Stimulated activated memory B cell treated with anti-CD40 and anti-IgM and Interleukin-4, amounts not matched to agents 10 μg/mL and 1 μg/mL and 100 μg/mL, for 72 hours (primary cell): Measurements from ENCODE around the gene BLVRA.
"Not testable (repeated sequence)": the region's sequence is repeated elsewhere in the genome, so short reads cannot be mapped to it uniquely, and the experiment has no call there.

Source experiments
- ATAC-seq: fragments of 150-1000 bp; cut with Tn5 transposase; 2 replicates; pipeline ENCODE4 v1.10.0; 2021
- H3K27ac Mint-ChIP-seq: one replicate; pipeline ENCODE4 v1.8.0; 2022; ENCODE audit warnings: mild to moderate bottlenecking, mixed read lengths
- H3K27me3 Mint-ChIP-seq: one replicate; pipeline ENCODE4 v1.8.0; 2022; ENCODE audit warnings: mixed read lengths
- H3K36me3 Mint-ChIP-seq: one replicate; pipeline ENCODE4 v1.8.0; 2022; ENCODE audit warnings: mixed read lengths
- H3K4me1 Mint-ChIP-seq: one replicate; pipeline ENCODE4 v1.8.0; 2022; ENCODE audit warnings: mixed read lengths
- H3K4me3 Mint-ChIP-seq: one replicate; pipeline ENCODE4 v1.8.0; 2022; ENCODE audit warnings: mild to moderate bottlenecking, moderate library complexity, mixed read lengths
- H3K9me3 Mint-ChIP-seq: one replicate; pipeline ENCODE4 v1.8.0; 2022; ENCODE audit warnings: mixed read lengths

BLVRA gene

DNA sequence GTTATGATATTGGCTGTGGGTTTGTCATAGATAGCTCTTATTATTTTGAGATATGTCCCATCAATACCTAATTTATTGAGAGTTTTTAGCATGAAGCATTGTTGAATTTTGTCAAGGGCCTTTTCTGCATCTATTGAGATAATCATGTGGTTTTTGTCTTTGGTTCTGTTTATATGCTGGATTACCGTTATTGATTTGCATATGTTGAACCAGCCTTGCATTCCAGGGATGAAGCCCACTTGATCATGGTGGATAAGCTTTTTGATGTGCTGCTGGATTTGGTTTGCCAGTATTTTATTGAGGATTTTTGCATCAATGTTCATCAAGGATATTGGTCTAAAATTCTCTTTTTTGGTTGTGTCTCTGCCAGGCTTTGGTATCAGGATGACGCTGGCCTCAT, 16.8 kb downstream of the BLVRA start:
- peaks cover 59% of the 10 kb centered on the region for H3K36me3 Mint-ChIP-seq
- not testable (repeated sequence) for H3K4me1 Mint-ChIP-seq

DNA sequence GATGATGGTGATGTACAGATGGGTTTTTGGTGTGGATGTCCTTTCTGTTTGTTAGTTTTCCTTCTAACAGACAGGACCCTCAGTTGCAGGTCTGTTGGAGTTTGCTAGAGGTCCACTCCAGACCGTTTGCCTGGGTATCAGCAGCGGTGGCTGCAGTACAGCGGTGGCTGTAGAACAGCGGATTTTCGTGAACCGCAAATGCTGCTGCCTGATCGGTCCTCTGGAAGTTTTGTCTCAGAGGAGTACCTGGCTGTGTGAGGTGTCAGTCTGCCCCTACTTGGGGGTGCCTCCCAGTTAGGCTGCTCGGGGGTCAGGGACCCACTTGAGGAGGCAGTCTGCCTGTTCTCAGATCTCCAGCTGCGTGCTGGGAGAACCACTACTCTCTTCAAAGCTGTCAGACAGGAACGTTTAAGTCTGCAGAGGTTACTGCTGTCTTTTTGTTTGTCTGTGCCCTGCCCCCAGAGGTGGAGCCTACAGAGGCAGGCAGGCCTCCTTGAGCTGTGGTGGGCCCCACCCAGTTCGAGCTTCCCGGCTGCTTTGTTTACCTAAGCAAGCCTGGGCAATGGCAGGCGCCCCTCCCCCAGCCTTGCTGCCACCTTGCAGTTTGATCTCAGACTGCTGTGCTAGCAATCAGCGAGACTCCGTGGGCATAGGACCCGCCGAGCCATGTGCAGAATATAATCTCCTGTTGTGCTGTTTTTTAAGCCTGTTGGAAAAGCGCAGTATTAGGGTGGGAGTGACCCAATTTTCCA, 20.0 kb downstream of the BLVRA start:
- H3K27ac Mint-ChIP-seq, H3K4me3 Mint-ChIP-seq, H3K27me3 Mint-ChIP-seq, ATAC-seq, H3K9me3 Mint-ChIP-seq, H3K4me1 Mint-ChIP-seq: not testable (repeated sequence)
- H3K36me3 Mint-ChIP-seq, result peaks cover 58% of the 10 kb centered on the region

More for the DNA sequence above, 16.8 kb downstream of the BLVRA start:
- H3K27ac Mint-ChIP-seq, H3K4me3 Mint-ChIP-seq, ATAC-seq, H3K27me3 Mint-ChIP-seq, H3K9me3 Mint-ChIP-seq: not testable (repeated sequence)

DNA sequence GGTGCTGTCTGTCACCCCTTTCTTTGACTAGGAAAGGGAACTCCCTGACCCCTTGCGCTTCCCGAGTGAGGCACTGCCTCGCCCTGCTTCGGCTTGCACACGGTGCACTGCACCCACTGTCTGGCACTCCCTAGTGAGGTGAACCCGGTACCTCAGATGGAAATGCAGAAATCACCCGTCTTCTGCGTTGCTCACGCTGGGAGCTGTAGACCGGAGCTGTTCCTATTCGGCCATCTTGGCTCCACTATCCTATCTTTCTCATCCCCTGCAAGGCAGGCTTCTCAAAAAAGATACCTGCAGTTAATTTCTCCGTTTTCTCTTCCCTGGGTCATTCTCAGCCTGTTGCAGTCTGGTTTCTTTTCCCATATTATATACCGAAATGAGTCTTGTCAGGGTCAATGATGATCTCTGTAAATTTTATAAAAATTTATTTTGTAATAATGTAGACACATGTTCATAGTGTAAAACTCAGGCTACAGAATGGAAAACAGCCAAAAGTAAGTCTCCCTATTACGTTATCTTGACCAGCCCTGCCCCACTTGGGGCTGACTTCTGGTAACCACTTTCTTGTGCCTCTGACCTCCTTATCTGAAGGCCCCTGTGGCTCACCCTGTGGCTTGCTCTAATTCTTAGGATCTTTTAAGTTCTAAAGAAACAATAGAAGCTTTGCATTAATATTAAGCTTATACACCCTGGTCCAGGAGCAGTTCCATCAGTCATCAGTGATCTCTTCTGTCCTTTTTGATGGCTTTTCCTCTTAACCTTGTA, 20.7 kb downstream of the BLVRA start:
- H3K4me3 Mint-ChIP-seq, result no peak overlapping the region
- peaks cover 4% of the 10 kb centered on the region for H3K4me1 Mint-ChIP-seq
- H3K9me3 Mint-ChIP-seq, result no peaks in the 10 kb centered on the region
- peaks cover 58% of the 10 kb centered on the region for H3K36me3 Mint-ChIP-seq
- no peak for ATAC-seq
- no peak overlapping the region for H3K27ac Mint-ChIP-seq
- H3K27me3 Mint-ChIP-seq, result no peaks in the 10 kb centered on the region

DNA sequence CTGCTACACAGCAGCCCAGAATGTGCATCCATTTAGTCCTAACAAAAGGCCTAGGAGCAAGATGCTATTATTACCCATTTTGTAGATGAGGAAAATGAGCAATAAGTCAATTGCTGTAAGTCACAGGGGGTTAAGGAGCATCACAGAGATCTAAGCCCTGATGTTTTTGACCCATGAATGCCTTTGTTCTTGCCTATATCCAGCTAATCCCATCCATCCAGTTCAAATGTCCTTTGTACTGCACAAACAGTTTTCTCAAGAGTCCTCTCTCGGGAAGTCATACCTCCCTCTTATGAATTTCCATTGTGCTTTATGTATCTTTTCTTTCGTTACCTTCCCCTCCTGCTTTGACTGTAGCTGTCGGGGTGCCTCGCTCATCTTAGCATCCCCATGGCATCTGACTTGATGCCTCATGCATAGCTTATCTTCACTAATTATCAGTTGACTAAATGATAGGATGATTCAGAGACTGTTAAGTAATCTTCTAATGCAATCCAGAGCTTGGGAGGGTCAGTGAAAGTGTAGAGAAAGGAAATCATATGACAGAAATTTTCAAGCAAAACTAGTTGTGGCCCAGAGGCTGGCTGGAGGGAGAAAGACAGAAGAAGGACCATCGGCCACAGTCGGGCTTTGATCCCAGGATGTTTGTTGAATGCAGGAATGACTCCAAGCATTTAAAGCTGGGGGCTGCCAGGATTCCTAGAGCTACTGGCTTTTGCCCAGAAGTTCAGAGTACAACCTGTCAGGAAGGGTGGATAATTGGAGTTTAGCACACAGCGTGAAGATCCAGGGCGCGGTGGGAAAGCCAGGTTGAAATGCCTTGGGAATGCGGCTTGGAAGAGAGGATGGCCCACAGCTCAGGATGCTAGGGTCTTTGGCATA, 23.5 kb downstream of the BLVRA start:
- Mint-ChIP-seq H3K4me3 (no peak overlapping the region), H3K36me3 (peaks cover 51% of the 10 kb centered on the region), H3K27me3 (no peaks in the 10 kb centered on the region), H3K4me1 (peaks cover 9% of the 10 kb centered on the region), H3K27ac (no peak overlapping the region), H3K9me3 (no peaks in the 10 kb centered on the region)
- no peak for ATAC-seq

DNA sequence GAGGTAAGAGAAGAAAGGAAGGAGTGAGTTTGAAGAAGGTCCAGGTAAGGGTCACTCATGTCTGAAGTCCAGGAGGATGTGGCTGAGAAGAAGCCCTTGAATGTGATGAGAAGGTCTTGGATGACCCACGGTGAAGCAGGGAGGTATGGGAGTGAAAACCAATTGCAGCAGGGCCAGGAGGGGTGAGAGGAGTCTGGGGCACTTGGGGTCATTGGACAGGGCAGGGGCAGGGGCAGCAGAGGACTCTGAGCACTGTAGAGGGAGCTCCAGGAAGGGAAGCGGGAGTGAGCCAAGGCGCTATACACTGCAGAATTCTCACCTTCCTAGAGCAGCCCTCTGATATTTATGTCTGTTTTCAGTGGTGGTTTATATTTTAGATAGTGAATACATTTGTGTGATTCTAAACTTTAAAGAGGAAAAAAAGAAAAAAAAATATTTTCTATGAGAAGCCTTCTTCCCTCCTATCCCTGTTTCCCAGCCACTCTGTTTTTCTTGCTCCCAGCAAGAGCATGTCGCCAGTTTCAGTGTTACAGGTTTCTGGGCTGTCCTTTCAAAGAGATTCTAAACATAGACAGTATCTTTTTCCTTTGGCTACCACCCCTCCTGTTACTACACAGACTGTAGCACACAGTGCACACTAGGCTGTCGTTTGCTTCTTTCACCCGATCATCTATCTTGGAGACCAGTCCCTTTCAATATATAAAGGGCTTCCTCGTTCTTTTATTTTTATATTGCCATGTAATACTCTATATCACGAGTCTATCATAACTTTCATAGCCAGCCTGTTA, 24.5 kb downstream of the BLVRA start:
- no peak overlapping the region for H3K27ac Mint-ChIP-seq
- peaks cover 9% of the 10 kb centered on the region for H3K4me1 Mint-ChIP-seq
- peaks cover 44% of the 10 kb centered on the region for H3K36me3 Mint-ChIP-seq
- no peak overlapping the region for H3K4me3 Mint-ChIP-seq
- H3K27me3 Mint-ChIP-seq, result no peaks in the 10 kb centered on the region
- no peaks in the 10 kb centered on the region for H3K9me3 Mint-ChIP-seq
- no peak for ATAC-seq

DNA sequence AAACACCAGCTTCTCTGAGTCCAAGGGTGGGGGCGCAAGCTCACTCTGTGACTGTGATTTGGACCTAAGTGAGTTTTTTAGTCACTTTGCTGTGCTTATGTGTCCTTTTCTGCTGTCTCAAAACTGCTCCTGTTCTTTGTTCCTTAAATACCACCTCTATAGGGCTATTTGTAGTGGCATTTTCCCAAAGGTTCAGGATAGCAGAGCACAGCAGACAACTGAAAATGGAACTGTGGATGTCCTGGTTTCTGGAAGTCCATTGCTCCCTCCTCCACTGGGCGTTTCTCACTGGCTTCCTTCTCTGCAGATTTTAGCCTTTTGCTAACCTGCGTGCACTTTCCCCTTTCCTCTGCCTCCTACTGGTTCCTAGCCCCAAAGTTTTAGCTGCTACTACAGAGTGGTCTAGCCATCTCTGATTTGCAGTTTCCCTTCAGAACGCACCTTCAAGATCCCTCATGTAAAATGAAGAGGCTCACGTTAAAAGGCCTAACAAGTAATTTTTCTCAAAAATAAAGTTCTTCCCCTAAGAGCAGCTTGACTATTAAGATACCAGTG, 25.6 kb downstream of the BLVRA start:
- no peaks in the 10 kb centered on the region for H3K27me3 Mint-ChIP-seq
- H3K4me3 Mint-ChIP-seq, result no peak overlapping the region
- H3K4me1 Mint-ChIP-seq, result peaks cover 9% of the 10 kb centered on the region
- H3K9me3 Mint-ChIP-seq, result no peaks in the 10 kb centered on the region
- no peak for ATAC-seq
- H3K27ac Mint-ChIP-seq, result peak overlapping the region; percentile 22
- peaks cover 45% of the 10 kb centered on the region for H3K36me3 Mint-ChIP-seq

DNA sequence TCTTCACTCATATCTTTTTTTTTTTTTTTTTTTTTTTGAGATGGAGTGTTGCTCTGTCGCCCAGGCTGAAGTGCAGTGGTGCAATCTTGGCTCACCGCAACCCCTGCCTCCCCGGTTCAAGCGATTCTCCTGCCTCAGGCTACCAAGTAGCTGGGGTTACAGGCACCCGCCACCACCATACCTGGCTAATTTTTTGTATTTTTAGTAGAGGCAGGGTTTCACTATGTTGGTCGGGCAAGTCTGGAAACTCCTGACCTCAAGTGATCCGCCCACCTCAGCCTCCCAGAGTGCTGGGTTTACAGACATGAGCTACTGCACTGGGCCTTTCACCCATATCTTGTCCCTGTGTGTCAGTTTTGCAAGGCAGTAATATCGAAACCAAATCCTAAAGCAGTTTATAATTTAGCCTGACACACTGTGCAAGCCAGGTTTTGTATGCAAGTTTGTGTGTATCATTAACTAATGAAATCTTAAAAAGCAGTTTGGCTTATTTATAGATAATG, 26.2 kb downstream of the BLVRA start:
- Mint-ChIP-seq H3K27ac (peak overlapping the region; percentile 22), H3K36me3 (peaks cover 44% of the 10 kb centered on the region)
- not testable (repeated sequence) for H3K4me3 Mint-ChIP-seq, H3K4me1 Mint-ChIP-seq, H3K27me3 Mint-ChIP-seq, H3K9me3 Mint-ChIP-seq
- ATAC-seq, result peak; percentile 86

DNA sequence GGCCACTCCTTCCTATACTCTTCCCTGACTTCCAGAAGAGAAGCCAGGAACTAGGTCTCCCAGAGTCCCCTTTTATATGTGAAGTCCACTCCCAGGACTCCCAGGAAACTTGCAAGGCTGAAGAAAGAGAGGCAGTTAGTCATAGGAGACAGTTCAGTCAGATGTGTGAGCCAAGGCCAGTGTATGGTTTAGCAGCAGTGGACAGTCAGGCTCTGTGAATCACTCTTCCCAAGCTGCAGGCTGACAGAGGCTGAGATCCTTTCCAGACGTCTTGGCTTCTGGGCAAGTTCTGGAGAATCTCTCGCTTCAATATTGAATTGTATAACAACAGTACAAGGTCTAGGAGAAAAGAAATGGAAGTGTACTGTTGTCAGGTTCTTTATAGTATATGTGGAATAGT, 26.9 kb downstream of the BLVRA start:
- H3K27ac Mint-ChIP-seq, result no peak overlapping the region
- no peak overlapping the region for H3K4me3 Mint-ChIP-seq
- peaks cover 9% of the 10 kb centered on the region for H3K4me1 Mint-ChIP-seq
- H3K9me3 Mint-ChIP-seq, result no peaks in the 10 kb centered on the region
- ATAC-seq, result no peak
- peaks cover 39% of the 10 kb centered on the region for H3K36me3 Mint-ChIP-seq
- no peaks in the 10 kb centered on the region for H3K27me3 Mint-ChIP-seq

DNA sequence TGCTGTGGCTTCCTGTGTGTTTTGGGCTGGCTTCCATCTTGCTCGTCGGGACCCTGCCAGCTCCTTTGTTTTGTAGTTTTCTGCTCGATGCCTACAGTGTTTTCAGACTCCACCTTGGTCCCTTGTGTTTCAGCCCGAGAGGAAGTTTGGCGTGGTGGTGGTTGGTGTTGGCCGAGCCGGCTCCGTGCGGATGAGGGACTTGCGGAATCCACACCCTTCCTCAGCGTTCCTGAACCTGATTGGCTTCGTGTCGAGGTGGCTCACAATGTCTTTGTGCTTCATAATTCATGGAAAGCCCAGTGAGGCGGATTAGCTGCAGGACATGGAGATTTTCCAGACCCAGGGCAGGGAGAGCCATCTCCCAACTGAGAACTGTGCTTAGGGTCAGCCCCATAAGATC, 29.3 kb downstream of the BLVRA start:
- no peak for ATAC-seq
- Mint-ChIP-seq H3K27me3 (no peaks in the 10 kb centered on the region), H3K4me3 (no peak overlapping the region), H3K27ac (no peak overlapping the region), H3K4me1 (peaks cover 9% of the 10 kb centered on the region), H3K9me3 (no peaks in the 10 kb centered on the region), H3K36me3 (peaks cover 35% of the 10 kb centered on the region)

DNA sequence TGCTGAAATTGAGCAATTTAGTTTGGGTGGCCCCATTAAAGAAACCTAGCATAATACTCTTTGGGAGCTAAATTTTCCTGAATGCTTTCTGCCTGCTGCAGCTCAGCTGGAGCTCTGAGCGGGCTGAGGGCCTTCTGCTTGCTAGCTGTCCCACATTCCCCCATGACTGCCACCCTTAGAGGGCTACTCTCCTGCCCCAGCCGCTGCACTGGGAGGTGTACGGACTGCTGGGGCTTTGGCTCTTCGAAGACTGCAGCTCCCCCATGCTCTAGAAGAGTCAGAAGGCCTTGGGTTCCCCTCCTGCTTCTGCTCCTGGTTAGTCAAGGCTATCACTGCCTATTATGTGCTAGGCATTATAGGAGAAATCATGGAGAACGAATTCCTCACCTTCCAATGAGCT, 31.5 kb downstream of the BLVRA start:
- no peak overlapping the region for H3K27ac Mint-ChIP-seq
- ATAC-seq, result no peak
- no peaks in the 10 kb centered on the region for H3K4me1 Mint-ChIP-seq
- peaks cover 36% of the 10 kb centered on the region for H3K36me3 Mint-ChIP-seq
- H3K27me3 Mint-ChIP-seq, result no peaks in the 10 kb centered on the region
- H3K9me3 Mint-ChIP-seq, result no peaks in the 10 kb centered on the region
- no peak overlapping the region for H3K4me3 Mint-ChIP-seq

DNA sequence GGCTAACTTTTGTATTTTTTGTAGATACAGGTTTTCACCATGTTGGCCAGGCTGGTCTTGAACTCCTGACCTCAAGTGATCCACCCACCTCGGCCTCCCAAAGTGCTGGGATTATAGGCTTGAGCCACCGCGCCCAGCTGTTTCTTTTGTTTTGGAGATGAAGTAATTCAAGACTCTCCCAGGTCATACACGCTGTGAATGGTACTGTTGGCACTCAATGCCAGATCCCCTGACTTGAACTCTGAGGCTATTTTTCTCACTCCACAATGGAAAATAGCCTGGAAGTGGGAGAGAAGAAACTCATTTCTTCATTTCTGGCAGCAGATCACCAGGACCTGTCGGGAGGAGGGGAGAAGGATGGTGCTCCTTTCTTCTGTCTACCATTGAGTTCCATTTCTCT, 32.4 kb downstream of the BLVRA start:
- Mint-ChIP-seq H3K36me3 (peaks cover 43% of the 10 kb centered on the region), H3K27ac (no peak overlapping the region), H3K4me3 (no peak overlapping the region), H3K9me3 (no peaks in the 10 kb centered on the region), H3K4me1 (no peaks in the 10 kb centered on the region), H3K27me3 (no peaks in the 10 kb centered on the region)
- ATAC-seq, result no peak

DNA sequence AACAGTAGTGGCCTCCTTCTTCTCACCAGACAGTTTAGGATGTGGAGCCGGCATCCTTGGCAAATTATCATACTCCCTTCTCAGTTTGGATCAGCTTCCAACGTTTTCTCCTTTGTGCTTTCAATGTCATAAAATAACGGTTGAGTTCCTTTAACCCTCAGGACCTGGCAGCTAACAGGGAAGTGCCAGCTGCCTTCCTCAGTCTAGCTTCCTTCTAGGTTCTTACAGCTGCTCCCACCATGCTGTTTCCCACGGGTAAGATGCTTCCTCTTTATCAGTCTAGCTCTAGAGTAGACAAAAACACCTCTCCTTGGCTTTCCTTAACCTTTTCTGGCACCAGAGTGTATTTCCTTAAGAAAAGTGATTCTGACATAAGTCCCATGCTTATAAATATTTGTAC, 33.2 kb downstream of the BLVRA start:
- Mint-ChIP-seq H3K27ac (no peak overlapping the region), H3K4me3 (no peak overlapping the region), H3K27me3 (no peaks in the 10 kb centered on the region), H3K9me3 (no peaks in the 10 kb centered on the region), H3K36me3 (peaks cover 41% of the 10 kb centered on the region), H3K4me1 (no peaks in the 10 kb centered on the region)
- no peak for ATAC-seq

DNA sequence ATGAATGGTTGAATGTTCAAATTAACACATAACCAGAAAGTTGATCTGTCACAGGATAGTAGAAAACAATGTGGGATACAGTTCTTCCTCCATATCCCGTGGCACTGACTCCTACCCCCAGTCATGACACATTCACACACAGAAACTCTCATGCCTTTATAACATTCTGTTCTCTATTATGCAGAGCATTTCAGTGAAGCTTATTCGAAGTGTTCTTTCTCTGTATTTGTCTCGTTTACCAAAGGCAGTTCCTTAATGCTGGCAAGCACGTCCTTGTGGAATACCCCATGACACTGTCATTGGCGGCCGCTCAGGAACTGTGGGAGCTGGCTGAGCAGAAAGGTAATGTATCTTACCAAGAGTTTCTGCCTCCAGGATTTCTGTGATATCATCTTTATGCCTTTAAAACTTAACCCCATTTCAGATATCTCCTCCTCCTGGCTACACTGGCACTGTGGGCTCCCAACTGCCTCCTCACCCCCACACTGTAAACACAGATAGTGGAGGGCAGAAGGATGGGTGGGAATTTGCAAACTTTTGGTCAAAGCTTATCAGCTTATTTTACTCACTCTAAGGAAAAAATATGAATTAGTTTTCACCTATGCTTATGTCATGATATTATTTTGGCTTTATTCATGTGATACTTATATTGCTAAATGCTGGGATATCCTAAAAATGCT, 34.1 kb downstream of the BLVRA start:
- Mint-ChIP-seq H3K4me1 (no peaks in the 10 kb centered on the region), H3K36me3 (peaks cover 42% of the 10 kb centered on the region), H3K27ac (no peak overlapping the region)

DNA sequence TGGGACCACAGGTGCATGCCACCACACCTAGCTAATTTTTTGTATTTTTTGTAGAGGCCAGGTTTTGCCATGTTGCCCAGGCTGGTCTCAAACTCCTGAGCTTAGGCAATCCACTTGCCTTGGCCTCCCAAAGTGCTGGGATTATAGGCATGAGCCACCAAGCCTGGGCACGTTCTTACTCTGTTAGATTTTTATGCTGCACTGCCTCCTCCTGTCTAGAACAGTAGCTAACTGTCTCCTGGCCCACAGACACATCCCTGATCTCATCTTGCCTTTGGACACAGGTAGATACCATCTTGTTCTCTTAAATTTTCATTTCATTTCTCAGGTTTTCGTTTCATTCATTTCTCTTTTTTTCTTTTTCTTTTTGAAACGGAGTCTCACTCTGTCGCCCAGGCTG, 41.1 kb downstream of the BLVRA start:
- Mint-ChIP-seq H3K9me3 (no peaks in the 10 kb centered on the region), H3K4me3 (no peak overlapping the region), H3K4me1 (no peaks in the 10 kb centered on the region), H3K27ac (no peak overlapping the region), H3K27me3 (no peaks in the 10 kb centered on the region), H3K36me3 (peaks cover 30% of the 10 kb centered on the region)
- no peak for ATAC-seq

More for the DNA sequence above, 34.1 kb downstream of the BLVRA start:
- Mint-ChIP-seq H3K4me3 (no peak overlapping the region), H3K27me3 (no peaks in the 10 kb centered on the region), H3K9me3 (no peaks in the 10 kb centered on the region)
- no peak for ATAC-seq
